GM13977 (cell line): ENCODE data around the gene FTSJ1.

Experiments
- DNase-seq: peaks from one replicate; pipeline ENCODE4 v3.0.0; 2012; ENCODE audit warnings: low spot score
- in situ Hi-C: fragments of 300-500 bp; cut with MboI; formaldehyde crosslinking; loops from one replicate; pipeline ENCODE4 v1.12.0; 2022; ENCODE audit warnings: low sequenced_read_pairs, low pct_unique_long_range_greater_than_20kb, mixed read lengths, inconsistent platforms; ENCODE audit not compliant: unreplicated experiment
- TF ChIP-seq, protein P1 (sequence below): IDR thresholded peaks from 2 replicates; pipeline ENCODE4 v1.5.1; 2012; ENCODE audit warnings: mild to moderate bottlenecking, control low read depth; ENCODE audit not compliant: insufficient read depth; ENCODE audit errors: extremely low read depth, missing control alignments

FTSJ1 gene

GRCh38 chrX:48475296-48475695, 703 bp upstream of the FTSJ1 start:
- DNase-seq: no peak
- TF ChIP-seq, protein P1, sequence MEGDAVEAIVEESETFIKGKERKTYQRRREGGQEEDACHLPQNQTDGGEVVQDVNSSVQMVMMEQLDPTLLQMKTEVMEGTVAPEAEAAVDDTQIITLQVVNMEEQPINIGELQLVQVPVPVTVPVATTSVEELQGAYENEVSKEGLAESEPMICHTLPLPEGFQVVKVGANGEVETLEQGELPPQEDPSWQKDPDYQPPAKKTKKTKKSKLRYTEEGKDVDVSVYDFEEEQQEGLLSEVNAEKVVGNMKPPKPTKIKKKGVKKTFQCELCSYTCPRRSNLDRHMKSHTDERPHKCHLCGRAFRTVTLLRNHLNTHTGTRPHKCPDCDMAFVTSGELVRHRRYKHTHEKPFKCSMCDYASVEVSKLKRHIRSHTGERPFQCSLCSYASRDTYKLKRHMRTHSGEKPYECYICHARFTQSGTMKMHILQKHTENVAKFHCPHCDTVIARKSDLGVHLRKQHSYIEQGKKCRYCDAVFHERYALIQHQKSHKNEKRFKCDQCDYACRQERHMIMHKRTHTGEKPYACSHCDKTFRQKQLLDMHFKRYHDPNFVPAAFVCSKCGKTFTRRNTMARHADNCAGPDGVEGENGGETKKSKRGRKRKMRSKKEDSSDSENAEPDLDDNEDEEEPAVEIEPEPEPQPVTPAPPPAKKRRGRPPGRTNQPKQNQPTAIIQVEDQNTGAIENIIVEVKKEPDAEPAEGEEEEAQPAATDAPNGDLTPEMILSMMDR: no peak
- in situ Hi-C loops: loop anchor here (25.0 kb wide), 1 partner anchor 388 kb away; no protein-coding TSS in a partner anchor

- no peak for DNase-seq
- TF ChIP-seq, protein P1: no peak
- in situ Hi-C loops: loop anchor here (25.0 kb wide), 1 partner anchor 390 kb away; no protein-coding TSS in a partner anchor
These were observed 920 bp downstream of the FTSJ1 start for GRCh38 chrX:48476919-48477318.

- no peak for DNase-seq
- TF ChIP-seq, protein P1: no peak
- in situ Hi-C loops: loop anchor here (25.0 kb wide), 1 partner anchor 391 kb away; no protein-coding TSS in a partner anchor
These were observed 2.2 kb downstream of the FTSJ1 start for GRCh38 chrX:48477960-48478755.

GRCh38 chrX:48478806-48479205, 2.8 kb downstream of the FTSJ1 start:
- in situ Hi-C loops: loop anchor here (25.0 kb wide), 1 partner anchor 392 kb away; no protein-coding TSS in a partner anchor
- no peak for DNase-seq
- TF ChIP-seq, protein P1: no peak

GRCh38 chrX:48480142-48480541, 4.1 kb downstream of the FTSJ1 start:
- DNase-seq: no peak
- TF ChIP-seq, protein P1: no peak
- in situ Hi-C loops: loop anchor here (25.0 kb wide), 1 partner anchor 393 kb away; no protein-coding TSS in a partner anchor

- TF ChIP-seq, protein P1: no peak
- in situ Hi-C loops: loop anchor here (25.0 kb wide), 1 partner anchor 393 kb away; no protein-coding TSS in a partner anchor
- no peak for DNase-seq
These were observed 4.6 kb downstream of the FTSJ1 start for GRCh38 chrX:48480583-48480982.
